ENCODE measurements around the gene FOSL2. TPM values are rescaled to one million over a fixed set of nuclear protein-coding genes. Genes with fewer than 3 reads are reported as not detected.

Gene FOSL2
- polyA plus RNA-seq, 1 donor from 2014 or later, result 0.50 TPM

DNA sequence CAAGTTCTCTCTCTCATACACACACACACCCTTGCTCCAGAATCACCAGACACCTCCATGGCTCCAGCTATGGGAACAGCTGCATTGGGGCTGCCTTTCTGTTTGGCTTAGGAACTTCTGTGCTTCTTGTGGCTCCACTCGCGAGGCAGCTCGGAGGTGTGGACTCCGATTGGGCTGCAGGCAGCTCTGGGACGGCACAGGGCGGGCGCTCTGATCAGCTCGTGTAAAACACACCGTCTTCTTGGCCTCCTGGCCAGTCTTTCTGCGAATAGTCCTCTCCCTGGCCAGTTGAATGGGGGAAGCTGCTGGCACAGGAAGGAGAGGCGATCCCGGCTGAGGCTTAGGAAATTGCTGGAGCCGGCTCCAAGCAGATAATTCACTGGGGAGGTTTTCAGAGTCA is 22.4 kb downstream of the FOSL2 start:
- H3K4me1 Mint-ChIP-seq, result peaks cover 0 to 5% (median 0%) of the 10 kb centered on the region in 3 donors
- no peaks in the 10 kb centered on the region for H3K27me3 Mint-ChIP-seq
- H3K4me3 Mint-ChIP-seq, result no peak overlapping the region
- H3K9me3 Mint-ChIP-seq, result no peaks in the 10 kb centered on the region
- H3K27ac Mint-ChIP-seq, result no peak overlapping the region
- no peaks in the 10 kb centered on the region for H3K36me3 Mint-ChIP-seq

DNA sequence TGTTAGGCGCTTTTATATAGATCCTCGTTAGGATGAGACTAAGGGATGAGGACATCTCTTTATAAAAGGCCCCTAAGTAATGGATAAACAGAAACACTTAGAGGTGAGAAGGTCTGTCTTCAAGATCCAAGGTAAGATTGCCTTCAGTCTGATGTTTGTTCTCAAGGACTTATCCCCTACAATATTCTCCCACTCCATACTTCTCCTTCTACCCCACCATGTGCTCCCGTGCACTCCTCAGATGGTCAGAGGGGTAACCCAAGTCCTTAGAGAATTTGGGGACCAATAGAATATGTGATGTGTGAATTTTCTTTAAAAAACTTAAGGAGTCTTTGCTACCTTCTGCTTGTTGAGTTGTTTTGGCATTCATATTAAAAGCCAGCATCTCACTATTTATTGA is 23.1 kb downstream of the FOSL2 start:
- H3K9me3 Mint-ChIP-seq, result no peaks in the 10 kb centered on the region
- H3K27ac Mint-ChIP-seq, result peak overlapping the region in 1 of 3 donors; percentile 22
- peaks cover 0 to 2% (median 0%) of the 10 kb centered on the region in 3 donors for H3K4me1 Mint-ChIP-seq
- no peaks in the 10 kb centered on the region for H3K27me3 Mint-ChIP-seq
- H3K36me3 Mint-ChIP-seq, result no peaks in the 10 kb centered on the region
- H3K4me3 Mint-ChIP-seq, result no peak overlapping the region

DNA sequence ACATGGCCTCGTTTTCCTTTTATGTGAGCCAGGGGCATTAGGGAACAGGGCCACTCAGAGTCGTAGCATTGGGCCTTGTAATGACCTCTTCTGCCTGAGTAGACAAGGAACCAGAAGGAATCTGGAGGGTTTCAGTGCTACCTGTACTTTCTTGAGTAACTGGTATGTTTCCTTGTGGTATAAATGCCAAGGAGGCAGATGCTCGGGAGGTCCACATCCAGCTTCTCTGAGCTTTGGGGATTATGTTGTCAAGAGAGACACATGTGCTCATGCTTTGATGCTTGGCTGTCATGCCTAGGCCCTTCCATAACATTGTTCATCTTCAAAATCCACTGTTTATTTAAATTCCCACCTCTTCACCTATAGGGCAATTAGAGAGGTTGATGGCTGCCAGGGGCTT is 26.3 kb downstream of the FOSL2 start:
- Mint-ChIP-seq H3K36me3 (no peaks in the 10 kb centered on the region), H3K4me1 (peaks cover 0 to 7% (median 2%) of the 10 kb centered on the region in 3 donors), H3K27ac (no peak overlapping the region), H3K4me3 (no peak overlapping the region), H3K9me3 (no peaks in the 10 kb centered on the region), H3K27me3 (no peaks in the 10 kb centered on the region)

DNA sequence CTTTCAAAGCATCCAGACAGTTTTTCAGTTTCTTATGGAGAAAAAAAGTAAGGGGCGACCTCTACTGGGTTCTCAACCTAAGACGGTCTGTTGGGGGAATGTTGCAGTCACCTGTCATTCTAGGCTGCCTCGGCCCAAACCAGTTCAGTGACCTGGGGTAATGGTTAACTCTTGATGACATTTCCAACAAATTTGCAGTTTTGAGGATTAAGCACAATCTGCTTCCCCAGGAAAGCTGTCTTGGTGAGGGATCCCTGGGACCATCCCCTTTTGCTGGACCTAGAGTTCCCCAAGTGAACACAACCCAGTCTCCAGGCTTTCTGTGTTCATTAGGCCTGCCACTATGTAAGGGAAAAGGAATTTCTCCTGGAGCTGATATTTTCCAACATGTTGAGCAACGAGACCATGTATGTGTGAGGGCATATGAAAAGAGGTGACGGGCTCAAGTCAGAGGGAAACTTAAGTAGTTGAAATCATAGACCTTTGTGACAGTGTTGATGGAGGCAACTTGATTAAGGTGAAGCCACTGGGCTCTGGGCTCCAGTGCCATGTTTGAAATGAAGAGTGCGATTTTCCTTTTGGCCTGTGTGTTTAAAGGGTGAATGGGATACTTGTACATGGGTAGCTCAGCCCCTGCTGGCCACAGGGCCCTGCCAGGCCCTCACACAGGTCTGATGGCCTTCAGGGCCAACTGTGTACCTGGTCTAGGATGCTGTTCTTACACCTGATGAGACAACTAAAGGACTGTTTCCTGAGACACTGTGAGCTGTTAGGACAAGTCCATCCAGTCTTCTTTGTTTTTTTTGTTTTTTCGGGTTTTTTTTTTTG is 27.0 kb downstream of the FOSL2 start:
- H3K9me3 Mint-ChIP-seq, result no peaks in the 10 kb centered on the region
- no peaks in the 10 kb centered on the region for H3K27me3 Mint-ChIP-seq
- H3K4me3 Mint-ChIP-seq, result no peak overlapping the region
- H3K27ac Mint-ChIP-seq, result no peak overlapping the region
- H3K36me3 Mint-ChIP-seq, result no peaks in the 10 kb centered on the region
- H3K4me1 Mint-ChIP-seq, result peaks cover 0 to 9% (median 2%) of the 10 kb centered on the region in 3 donors

DNA sequence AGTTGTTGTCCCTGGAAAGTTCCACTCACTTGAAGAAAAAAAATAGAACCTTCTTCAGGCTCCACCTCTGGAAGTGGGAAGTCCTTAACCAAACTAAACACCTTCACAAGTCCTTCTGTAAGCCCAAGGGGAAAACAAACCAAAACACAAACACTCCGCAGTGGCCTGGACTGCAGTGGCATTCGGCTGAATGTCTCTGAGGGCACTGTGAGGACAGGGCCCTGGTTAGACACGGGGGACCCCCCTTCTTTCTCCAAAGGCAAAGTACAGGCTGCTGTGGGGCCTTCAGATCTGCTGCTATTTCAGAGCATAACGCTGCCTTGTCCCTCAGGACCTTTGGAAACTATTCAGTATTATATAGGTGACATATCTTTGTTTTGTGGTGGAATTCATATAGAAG is 28.1 kb downstream of the FOSL2 start:
- no peak overlapping the region for H3K4me3 Mint-ChIP-seq
- H3K9me3 Mint-ChIP-seq, result no peaks in the 10 kb centered on the region
- H3K27me3 Mint-ChIP-seq, result peaks cover 4% of the 10 kb centered on the region
- H3K27ac Mint-ChIP-seq, result no peak overlapping the region
- no peaks in the 10 kb centered on the region for H3K36me3 Mint-ChIP-seq
- H3K4me1 Mint-ChIP-seq, result peaks cover 0 to 9% (median 4%) of the 10 kb centered on the region in 3 donors

DNA sequence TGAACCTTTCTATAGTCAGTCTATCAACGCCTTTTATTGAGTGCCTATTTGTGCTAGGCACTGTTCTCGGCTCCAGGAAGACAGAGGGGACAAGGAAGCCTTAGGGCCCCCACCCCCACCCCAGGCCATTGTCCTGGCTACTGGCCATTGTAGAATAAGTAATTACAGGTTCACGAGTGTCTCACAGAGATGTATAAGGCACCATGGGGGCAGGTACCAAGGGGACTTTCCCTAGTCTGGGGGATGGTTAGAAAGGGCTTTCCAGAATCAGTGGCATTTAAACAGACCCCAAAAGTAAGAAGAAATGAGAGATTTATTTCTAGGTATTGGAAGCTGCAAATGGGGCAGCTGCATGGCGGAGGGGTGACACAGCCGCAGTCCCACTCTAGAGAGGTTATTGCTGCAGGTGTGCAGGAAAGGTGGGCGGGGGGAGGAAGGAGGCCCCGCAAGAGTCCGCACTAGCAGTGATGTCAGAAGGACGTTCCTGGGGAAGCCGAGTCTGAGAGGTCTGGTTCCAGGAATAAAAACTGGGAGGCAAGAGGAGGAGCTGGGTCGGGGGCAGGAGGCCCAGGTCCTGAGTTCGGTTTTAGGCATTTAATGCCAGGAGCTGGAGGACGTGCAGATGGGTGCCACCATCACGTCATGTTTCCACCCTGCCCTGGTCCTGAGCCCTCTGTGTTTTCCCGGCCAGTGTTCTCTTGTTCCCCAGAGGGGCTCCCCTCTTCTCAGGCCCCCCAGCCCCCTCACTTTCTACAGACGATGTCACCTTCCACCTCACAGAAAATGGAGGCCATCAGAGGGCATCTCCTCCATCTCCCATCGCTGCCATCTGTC is 30.5 kb downstream of the FOSL2 start:
- H3K9me3 Mint-ChIP-seq, result no peaks in the 10 kb centered on the region
- H3K27me3 Mint-ChIP-seq, result peaks cover 8% of the 10 kb centered on the region
- peaks cover 0 to 8% (median 4%) of the 10 kb centered on the region in 3 donors for H3K4me1 Mint-ChIP-seq
- no peak overlapping the region for H3K4me3 Mint-ChIP-seq
- peak overlapping the region in 1 of 3 donors; percentile 84 for H3K27ac Mint-ChIP-seq
- H3K36me3 Mint-ChIP-seq, result no peaks in the 10 kb centered on the region

DNA sequence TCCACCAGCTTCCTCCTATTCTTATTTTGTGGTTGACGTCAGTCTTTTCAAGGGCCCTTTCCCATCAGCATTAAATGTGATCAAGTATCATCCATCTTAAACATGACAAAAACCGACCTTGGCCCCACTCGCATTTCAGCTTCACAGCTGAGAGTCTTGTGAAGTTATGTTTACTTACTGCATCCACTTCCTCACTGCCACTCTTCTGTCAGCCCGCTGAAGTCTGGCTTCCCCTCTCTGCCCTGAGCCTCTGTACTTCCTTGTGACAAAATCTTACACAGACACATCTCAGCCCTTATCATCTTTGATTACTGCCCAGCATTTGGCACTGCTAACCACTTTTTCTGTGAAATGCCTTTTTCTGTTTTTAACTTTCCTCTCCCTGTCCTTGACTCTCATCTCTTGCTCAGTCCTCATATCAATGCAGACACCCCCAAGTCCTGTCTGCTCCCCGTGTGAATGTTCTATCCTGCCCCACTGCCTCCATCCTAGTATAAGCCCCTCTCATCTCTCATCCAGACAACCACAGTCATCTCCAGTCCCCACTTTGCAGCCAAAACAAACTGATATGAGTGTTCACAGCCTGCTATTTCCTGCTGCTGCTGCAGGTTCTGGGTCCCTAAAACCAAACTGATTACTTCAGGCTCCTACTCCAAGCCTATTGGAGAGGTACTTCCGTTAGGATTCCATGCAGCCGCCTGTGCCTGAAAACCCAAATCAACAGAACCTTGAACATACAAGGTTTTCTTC is 31.4 kb downstream of the FOSL2 start:
- Mint-ChIP-seq H3K27ac (peak overlapping the region in 2 of 3 donors; percentile 71 to 84), H3K36me3 (no peaks in the 10 kb centered on the region), H3K27me3 (peaks cover 9% of the 10 kb centered on the region), H3K4me3 (peak overlapping the region in 1 of 4 donors; percentile 74), H3K9me3 (no peaks in the 10 kb centered on the region), H3K4me1 (peaks cover 0 to 8% (median 4%) of the 10 kb centered on the region in 3 donors)

DNA sequence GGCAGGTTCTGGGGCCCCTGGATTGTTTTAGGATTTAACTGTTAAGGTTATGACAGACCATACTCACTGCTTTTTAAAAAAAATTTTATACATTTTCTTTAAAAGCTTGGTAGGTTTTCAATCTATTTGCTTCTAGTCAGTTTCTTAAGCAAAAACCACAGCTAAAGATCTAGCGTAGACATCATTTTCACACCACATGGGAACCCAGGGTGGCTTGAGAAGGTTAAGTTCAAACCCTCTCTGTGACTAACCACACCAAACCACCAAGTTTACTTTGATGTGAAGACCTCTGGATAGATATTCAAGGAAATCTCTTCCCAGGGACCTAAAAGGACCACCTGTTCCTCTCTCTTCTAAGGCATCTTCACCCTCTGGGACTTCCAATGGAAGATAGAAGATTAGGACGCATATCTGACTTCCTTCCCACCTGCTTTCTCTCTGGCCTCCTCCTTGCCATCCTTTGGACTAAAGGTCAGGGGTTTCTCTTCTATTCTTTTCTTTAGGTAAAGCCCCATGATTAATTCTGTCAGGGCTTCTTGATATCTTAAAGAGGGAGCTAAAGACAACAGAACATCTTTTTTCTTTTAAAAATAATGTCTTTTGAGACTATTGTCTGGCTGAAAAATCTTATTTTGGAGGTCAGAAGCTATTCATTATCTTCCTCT is 32.3 kb downstream of the FOSL2 start:
- Mint-ChIP-seq H3K27ac (peak overlapping the region in 1 of 3 donors; percentile 84), H3K9me3 (no peaks in the 10 kb centered on the region), H3K4me3 (peak overlapping the region in 1 of 4 donors; percentile 10), H3K36me3 (no peaks in the 10 kb centered on the region), H3K4me1 (peaks cover 0 to 8% (median 4%) of the 10 kb centered on the region in 3 donors), H3K27me3 (peaks cover 9% of the 10 kb centered on the region)

DNA sequence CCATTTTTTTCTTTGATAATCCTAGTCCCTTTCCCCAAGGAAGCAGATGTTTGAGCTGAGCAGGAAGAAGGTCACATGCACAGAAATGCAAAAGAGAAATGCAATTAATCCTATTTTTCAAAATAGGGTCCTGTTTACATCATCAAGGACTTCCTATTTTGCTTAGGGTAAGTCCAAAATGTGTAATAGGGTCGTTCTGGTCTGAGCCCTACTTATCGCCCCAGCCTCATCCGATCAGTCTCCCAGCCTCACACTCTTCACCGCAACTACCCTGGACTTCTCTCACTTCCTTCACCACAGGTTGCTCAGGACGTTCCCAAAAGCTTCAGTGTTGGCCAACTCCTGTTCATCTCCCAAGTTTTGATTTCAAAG is 32.8 kb downstream of the FOSL2 start:
- peaks cover 0 to 8% (median 4%) of the 10 kb centered on the region in 3 donors for H3K4me1 Mint-ChIP-seq
- peaks cover 9% of the 10 kb centered on the region for H3K27me3 Mint-ChIP-seq
- H3K4me3 Mint-ChIP-seq, result no peak overlapping the region
- no peaks in the 10 kb centered on the region for H3K9me3 Mint-ChIP-seq
- H3K36me3 Mint-ChIP-seq, result no peaks in the 10 kb centered on the region
- H3K27ac Mint-ChIP-seq, result peak overlapping the region in 1 of 3 donors; percentile 29

DNA sequence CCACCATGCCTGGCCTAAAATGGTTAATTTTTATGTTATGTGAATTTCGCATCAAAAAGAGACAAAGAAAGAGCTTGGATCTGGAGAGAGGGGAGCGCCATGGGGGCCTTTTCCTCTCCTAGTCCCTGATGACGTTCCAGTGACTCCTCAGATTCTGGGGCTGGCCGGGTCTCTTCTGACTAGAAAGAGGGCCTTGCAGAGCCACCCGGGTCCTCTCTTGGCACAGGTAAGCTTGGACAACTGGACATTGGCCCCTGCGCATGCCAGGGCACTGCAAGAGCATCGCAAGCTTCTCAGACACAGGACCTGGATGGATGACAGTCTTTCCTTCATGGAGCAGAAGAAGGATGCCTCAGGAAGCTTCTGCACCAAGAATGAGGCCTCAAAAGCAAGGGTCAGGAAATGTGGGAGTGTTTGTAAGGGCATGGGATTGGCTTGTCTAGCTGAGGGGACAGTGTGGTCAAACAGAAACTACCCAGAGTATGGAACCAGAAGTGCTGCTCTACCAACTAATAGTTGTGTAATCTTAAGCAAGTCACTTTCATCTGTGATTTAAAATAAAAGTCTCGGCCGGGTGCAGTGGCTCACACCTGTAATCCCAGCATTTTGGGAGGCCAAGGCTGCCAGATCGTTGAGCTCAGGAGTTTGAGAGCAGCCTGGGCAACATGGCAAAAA is 35.2 kb downstream of the FOSL2 start:
- Mint-ChIP-seq H3K27me3 (peaks cover 9% of the 10 kb centered on the region), H3K4me3 (no peak overlapping the region), H3K36me3 (no peaks in the 10 kb centered on the region), H3K27ac (peak overlapping the region in 1 of 3 donors; percentile 40), H3K9me3 (peaks cover 1 to 2% (median 2%) of the 10 kb centered on the region in 3 donors), H3K4me1 (peaks cover 0 to 8% (median 4%) of the 10 kb centered on the region in 3 donors)

DNA sequence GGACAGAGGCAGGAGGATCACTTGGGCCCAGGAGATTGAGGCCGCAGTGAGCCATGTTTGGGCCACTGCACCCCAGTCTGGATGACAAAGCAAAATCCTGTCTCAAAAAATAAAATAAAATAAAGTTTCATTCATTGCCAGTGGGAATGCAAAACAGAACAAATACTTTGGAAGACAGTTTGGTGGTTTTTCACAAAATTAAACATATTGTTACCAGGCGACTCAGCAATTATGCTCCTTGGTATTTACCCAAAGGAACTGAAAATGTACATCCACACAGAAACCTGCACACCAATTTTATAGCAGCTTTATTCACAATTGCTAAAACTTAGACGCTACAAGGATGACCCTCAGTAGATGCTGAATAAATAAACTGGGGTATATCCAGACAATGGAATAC is 35.8 kb downstream of the FOSL2 start:
- Mint-ChIP-seq H3K4me1 (peaks cover 0 to 6% (median 2%) of the 10 kb centered on the region in 3 donors), H3K9me3 (peaks cover 2 to 3% (median 2%) of the 10 kb centered on the region in 3 donors), H3K27ac (no peak overlapping the region), H3K36me3 (no peaks in the 10 kb centered on the region), H3K27me3 (peaks cover 9% of the 10 kb centered on the region), H3K4me3 (no peak overlapping the region)

DNA sequence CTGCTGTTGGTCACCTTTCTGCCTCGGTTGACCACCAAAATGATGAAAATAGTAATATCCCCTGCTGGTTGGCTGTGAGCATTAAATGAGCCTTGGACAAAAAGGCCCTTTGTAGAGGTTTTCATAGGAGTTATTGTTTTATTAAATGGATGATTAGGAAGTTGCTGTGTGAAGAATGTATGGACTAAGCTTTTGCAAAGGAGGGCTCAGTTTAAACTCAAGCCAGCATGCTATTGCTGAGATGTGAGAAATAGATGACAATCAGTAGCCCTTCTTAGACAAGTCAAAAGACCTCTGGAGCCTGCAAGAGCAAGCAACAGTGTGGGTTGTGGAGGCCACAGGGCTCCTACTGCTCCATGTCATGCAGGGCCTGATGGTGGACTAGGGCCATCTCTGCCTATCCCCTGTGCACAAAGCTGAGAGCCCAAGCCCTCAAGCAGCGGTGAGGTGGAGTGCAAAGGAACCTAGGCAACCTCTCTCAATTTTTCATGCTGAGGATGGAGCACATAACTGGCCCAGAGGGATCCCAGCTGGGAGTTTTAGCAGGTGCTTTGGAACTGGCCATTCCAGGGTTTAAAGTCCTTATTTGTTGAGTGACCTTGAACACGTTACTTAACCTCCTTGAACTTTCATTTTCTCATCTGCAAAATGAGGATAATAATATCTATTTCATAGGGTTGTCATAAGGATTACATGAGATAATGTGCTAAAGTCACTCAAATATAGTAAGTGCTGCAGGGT is 37.1 kb downstream of the FOSL2 start:
- H3K27ac Mint-ChIP-seq, result no peak overlapping the region
- no peaks in the 10 kb centered on the region for H3K36me3 Mint-ChIP-seq
- peaks cover 0 to 3% (median 0%) of the 10 kb centered on the region in 3 donors for H3K4me1 Mint-ChIP-seq
- H3K9me3 Mint-ChIP-seq, result peaks cover 2 to 7% (median 2%) of the 10 kb centered on the region in 3 donors
- no peak overlapping the region for H3K4me3 Mint-ChIP-seq
- peaks cover 9% of the 10 kb centered on the region for H3K27me3 Mint-ChIP-seq

DNA sequence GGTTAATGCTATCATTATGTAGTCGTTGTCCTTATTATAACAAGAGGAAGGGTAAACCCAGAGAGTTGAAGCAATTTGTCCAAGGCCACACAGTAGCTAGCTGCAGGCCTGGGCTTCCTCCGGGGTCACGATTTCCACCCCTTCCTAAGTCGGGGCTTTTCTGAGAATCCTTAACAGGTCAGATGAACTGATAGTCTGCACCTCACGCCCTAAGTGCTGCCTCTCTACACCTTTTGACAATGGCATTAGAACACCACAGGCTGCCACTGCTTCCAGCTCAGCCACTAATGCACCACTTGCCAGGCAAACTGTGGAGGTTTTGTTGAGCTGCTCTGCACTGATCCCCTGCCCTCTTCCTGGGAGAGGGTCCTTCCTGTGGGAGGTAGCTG is 37.7 kb downstream of the FOSL2 start:
- H3K36me3 Mint-ChIP-seq, result no peaks in the 10 kb centered on the region
- H3K4me3 Mint-ChIP-seq, result no peak overlapping the region
- peak overlapping the region in 1 of 3 donors; percentile 88 for H3K27ac Mint-ChIP-seq
- H3K27me3 Mint-ChIP-seq, result peaks cover 7% of the 10 kb centered on the region
- peaks cover 0 to 3% (median 0%) of the 10 kb centered on the region in 3 donors for H3K4me1 Mint-ChIP-seq
- H3K9me3 Mint-ChIP-seq, result peaks cover 2 to 7% (median 2%) of the 10 kb centered on the region in 3 donors
